SK-MEL-5 (cell line): ENCODE results near the gene TSPAN9. TPM values are rescaled to one million over a fixed set of nuclear protein-coding genes. Genes with fewer than 3 reads are reported as not detected.

ENCODE experiments used
- DNase-seq: peaks from one replicate; pipeline ENCODE4 v3.0.0-alpha.2; 2016; ENCODE audit warnings: low read depth, low spot score
- in situ Hi-C: cut with HindIII; loops from 2 replicates; pipeline ENCODE4 v1.10.0; 2016; ENCODE audit warnings: low sequenced_read_pairs, high pct_unique_total_duplicates, low pct_unique_long_range_greater_than_20kb
- total RNA-seq: library from RNA; depleted of rRNA; stranded (reverse); fragments of >200 nt; shearing (Covaris generic); gene quantifications from 2 replicates; pipeline ENCODE4 v1.2.3, GENCODE V29; 2014

The TSPAN9 gene
- total RNA-seq, 1 experiment from 2014 or later: 14.2 TPM

DNA sequence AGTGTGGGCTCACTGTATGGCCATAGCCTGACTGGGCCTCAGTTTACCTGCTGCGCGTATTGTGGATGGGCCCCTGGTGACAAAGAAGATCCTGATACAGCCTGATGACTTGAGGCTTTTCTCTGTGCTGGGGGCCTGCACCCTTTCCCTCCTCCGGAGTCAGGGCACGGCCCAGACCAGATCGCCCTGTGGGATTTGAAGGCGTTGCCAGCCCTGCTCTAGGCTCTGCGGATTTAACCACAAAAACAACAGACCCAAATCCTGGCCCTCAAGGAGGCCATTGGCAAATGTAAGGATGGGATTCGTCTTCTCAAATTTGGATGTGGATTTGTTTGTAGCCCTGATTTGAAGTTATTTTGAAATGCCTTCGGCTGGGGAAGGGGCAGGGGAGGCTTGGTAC, 195.8 kb downstream of the TSPAN9 start:
- in situ Hi-C loops: no loop called here
- DNase-seq: no peak

DNA sequence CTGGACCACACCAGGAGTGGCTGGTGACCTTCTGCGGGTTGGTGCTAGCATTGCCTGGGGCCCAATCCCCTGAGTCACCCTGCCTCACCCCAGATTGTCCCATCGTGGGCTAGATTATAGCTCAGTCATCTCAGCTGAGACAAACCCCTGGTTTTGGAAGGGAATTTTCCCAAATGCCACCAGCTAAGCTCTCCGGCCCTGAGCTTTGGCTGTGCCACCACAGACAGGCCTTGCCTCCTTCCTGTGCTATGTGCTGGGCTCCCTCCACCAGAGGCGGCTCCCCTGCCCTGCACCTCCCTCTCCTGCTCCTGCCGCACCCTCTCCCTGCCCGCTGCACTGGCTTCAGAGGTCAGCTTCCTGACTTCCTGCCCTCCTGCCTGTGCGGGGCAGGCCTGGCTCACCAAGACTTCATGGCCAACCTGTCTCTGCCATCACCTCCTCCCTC, 196.3 kb downstream of the TSPAN9 start:
- in situ Hi-C loops: no loop called here
- DNase-seq: no peak

DNA sequence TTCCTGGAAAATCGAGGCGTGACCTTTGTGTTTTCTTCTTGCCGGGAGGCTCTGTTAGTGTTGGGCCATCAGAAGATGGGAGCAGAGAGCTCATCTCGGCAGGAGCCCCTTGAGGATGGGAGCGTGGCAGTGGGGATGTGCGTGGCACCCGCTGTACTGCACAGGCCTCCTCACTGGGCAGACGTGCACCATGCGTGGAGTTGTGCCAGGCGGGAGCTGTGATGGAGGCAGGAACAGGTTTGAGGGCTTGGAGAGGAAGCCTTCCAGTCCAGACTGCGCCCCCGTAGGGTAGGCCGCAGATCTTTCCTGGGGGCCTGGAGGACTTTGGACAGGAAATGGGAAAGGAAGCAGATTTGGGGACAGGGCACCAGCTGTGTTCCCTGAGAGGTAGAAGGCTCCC, 197.5 kb downstream of the TSPAN9 start:
- in situ Hi-C loops: no loop called here
- DNase-seq: no peak

DNA sequence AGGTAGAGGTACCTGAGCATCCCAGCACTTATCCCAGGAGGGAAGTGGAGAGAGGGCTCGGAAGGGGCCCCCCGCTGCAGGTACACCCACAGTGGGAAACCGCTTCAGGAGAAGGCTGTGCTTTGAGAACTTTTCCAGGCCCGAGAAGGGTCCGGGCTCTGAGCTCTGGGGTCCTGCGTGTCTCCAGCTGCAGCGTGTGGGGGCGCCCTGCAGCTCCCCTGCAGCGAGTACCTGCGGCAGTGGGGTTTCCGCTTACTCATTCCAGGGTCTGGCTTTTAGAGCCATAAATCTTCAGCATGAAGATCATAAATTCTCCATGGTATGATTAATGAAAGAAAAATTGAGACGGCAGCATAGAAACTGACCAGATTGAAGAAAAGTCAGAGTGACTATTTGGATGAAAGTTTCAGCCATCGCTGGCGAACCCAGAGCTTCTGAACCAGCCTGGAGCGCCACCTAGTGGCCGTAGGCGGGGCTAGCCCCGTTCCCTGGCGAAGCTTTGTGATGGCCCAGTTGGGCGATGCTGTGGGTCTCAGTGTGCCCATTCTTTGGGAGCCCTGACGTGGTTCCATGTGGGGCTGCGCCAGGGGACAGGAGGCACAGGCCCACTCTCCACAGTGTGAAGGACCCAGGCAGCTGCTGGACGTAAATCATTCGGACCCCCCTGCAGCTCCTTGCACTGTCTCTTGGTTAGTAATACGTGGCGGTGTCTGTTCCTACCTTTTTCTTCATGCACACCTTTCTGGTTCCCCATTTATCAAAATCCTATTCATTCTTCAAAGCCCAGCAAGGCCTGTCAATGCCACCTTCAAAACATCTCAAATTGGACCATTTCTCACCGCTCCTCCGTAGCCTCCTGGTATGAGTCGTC, 198.2 kb downstream of the TSPAN9 start:
- in situ Hi-C loops: no loop called here
- peak; percentile 60 for DNase-seq

DNA sequence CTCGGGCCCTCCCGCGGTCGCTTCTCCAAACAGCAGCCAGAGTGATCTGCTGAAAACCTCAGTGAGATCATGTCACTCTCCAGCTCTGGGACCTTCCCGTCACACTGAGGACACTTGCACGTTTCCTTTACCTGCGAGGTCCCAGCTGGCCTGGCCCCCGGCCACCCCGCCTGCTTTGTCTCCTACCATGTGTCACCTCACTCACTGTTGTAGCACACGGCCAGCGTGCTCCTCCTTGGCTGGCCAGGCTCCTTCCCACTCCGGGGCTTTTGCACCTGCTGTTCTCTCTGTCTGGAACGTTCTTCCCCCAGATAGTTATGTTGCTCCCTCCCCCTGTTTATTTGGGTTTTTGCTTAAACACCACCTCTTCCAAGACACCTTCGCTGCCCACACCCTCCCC, 199.0 kb downstream of the TSPAN9 start:
- in situ Hi-C loops: no loop called here
- no peak for DNase-seq

DNA sequence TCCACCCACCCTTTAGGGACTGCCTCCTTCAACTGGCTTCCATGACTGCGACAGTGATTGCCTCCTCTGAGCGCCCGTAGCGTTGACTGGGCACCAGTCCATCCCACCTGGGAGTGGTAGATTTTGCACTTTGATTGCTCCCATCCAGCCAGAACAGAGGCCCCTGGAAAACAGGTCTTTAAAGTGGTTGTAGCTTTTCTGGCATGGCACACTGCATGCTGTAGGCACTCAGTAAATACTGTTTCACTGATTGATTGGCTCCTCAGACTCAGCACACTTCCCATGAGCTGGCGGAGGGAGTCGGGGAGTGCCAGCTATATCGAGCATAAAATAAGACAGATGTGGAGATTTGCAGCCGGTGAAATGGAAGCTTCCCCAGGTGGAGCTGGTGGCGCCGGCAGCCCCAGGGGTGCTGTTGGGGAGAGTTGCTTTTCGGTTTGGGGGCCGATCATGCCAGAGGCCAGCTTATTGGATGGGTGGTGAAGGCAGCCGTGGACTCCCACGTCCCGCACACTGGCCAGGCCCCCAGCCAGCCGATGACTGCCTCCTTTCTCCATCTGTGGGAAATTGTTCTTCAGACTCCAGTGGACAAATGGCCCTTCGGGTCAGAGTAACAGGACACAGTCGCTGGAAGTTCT, 200.2 kb downstream of the TSPAN9 start:
- DNase-seq: no peak
- in situ Hi-C loops: no loop called here

DNA sequence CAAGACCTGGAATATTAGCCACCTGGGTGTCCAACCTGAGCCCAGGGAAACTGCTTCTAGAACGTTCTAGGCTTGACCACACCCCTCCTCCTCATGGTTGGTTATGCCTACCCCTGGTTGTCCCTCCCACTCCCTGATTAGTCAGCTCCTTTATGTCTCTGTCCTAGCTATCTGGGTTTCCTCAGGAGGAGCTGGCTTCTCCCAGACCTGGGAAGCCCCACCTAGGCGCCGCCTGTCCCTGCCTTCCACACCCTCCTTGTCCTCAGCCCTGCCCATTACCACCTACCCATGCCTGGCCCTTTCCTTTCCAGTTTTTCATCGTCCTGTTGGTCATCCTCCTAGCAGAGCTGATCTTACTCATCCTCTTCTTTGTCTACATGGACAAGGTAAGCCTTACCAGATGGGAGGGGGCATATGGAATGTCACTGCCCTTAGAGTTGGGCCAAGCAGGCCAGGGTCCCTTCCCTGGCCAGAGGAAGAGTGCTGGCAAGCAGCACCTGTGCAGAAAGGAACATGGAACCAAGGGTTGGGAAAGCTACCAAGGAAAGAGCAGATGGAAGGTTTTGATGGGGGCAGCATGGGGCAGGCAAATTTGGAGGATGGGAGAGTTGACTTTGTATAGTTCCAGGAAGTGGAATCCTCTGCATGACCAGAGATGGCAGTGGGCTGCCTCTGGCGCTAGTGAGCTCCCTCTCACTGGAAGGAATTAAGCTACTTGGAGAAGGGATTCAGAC, 201.7 kb downstream of the TSPAN9 start:
- in situ Hi-C loops: no loop called here
- DNase-seq: no peak

DNA sequence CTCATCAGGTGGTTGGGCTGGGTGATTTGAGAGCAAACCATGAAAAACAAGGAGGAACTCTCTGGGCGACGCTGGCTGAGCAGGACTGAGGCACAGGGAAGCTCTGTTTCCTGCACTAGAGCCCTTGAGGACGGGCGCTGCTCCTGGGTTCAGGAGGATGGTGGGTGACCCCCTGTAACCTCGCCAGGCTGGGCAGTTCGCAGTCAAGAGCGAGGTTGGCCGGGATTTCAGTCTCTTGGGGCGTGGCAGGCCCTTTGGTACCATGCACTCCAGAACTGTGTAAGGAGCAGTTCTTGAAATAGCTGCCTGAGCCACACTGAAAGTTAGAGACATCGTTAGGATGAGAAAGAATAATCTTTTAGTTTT, 202.2 kb downstream of the TSPAN9 start:
- DNase-seq: no peak
- in situ Hi-C loops: no loop called here

DNA sequence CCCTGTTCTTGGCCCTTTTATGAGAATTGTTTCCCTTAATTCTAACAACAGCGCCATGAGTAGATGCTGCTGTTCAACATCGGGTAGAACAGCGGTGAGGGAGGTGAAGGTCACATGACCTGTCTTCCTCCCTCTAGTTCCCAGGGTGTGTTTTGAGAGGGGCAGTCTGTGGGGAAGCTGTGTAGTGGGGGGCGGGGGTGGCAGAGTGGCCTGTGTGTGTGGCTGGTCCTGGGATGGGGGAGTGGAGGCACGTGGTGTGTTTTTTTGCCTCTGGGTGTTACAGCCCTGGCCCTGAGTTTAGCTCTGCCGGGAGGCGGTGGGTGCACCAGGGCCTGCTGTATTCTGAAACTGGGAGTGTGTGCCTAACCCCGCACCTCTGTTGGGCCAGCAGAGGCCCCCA, 202.7 kb downstream of the TSPAN9 start:
- DNase-seq: no peak
- in situ Hi-C loops: no loop called here

DNA sequence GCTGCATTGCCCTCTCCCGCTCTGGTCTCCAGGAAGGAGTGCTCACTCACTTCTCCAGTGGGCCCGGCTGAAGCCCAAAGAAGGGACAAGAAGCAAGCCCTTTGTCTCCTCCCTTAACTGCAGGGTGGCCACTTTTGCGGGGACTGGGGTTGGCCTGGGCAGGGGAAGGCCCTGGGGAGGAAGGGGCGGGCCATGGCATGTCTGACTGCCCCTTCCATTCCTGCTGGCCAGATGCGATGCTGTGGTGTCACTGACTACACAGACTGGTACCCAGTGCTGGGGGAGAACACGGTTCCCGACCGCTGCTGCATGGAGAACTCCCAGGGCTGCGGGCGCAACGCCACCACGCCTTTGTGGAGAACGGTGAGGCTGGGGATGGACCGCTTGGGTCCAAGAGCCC, 203.8 kb downstream of the TSPAN9 start:
- in situ Hi-C loops: no loop called here
- no peak for DNase-seq

DNA sequence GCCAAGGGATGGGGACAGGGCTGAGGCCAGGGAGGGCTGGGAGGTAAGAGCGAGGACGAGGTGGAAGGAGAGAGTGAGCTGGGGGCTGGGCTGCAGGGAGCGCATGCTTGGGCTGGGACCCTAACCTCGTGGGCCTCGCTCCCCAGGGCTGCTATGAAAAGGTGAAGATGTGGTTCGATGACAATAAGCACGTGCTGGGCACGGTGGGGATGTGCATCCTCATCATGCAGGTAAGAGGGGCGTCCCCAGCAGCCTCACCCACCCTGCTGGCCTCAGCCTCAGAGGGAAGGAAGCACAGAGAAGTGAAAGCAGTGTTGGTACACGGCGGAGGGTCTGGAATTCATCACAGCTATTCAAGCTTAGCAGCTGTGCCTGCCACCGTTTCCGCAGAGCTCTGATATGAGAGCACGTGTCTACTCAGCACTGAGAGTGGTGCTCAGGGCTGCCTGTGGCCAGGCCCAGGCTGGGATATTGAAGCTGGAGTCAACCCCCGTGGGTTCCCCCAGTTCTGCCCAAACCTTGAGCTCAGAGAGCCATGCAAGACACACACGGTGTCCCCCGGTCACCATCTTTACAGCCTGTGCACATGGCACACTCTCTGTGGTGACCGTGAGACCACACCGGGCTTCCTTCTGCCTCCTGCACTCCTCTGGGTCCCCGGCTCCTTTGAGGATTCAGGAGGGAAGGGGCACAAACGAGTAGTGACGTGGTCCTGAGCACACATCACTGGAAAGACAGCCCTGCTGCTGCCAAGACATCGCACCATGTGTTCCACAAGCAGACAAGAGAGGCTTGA, 204.6 kb downstream of the TSPAN9 start:
- no peak for DNase-seq
- in situ Hi-C loops: no loop called here

DNA sequence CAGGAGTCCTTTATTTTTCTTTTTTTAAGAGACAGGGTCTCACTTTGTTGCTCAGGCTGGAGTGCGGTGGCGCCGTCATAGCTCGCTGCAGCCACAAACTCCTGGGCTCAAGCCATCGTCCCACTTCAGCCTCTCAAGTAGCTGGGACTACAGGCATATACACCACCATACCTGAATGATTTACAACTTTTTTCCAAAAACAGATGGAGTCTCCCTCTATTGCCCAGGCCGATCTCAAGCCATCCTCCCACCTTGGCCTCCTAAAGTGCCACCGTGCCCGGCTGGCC, 205.1 kb downstream of the TSPAN9 start:
- in situ Hi-C loops: no loop called here
- no peak for DNase-seq

DNA sequence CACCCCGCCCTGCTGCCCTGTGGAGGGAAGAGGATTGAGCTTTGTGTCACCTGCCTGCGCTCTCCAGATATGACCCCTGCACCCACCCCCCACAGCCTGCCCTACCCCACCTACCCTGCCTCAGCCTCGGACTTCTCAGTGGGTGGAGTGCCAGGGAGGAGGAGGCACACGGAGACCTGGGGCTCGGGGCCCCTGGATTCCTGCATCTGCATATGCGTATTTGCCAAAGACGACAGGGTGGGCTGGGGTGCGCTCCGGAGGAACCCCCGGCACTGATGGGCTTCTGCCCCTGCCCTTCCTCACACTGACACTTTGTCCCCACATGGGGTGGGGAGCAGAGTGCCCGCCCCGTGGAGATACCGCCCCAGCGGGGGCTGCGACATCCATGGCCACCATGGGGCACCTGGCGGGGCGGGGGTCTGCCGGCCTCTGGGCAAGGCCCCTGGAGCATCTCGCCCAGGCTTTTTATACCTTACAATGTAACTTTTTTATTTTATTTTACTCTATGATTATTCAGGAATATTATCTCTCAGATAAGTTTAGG, 206.0 kb downstream of the TSPAN9 start:
- no peak for DNase-seq
- in situ Hi-C loops: no loop called here

DNA sequence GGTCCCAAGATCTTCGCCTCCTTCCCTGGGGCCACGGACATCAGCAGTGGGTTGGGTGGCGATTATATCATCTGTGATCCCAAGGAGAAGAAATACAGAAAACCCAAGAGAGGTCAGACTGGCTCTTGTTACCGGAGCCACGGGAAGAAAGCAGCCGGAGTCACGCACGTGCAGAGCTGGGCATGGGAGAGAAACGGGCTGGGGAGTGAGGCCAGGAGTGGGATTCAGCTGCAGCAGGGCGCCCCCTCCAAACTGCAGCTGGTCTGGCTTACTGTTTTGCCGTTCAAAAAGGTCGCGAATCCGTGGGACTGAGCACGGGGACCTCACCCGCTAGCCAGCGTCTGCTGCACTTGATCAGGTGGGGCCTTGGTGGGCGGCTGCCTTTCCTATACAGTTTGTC, 207.2 kb downstream of the TSPAN9 start:
- no peak for DNase-seq
- in situ Hi-C loops: no loop called here

DNA sequence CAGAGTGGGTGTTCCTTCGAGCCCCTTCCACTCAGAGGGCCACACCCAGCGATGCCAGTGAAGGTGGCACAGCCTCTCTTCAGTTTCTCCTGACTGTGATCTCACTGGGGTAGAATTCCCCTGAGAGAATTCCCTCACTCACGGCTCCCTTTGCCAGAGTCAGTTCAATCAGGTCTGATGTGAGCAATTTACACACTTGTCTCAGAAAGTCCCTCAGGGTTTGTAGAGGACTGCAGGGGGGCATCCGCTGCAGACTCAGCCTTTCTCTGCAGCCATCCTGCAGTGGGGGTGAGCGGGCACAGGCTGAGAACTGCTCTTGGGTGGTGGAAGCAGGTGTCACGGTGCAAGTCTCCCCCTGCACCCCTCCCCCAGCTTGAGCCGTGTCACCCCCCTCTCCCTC, 208.4 kb downstream of the TSPAN9 start:
- in situ Hi-C loops: no loop called here
- DNase-seq: no peak

DNA sequence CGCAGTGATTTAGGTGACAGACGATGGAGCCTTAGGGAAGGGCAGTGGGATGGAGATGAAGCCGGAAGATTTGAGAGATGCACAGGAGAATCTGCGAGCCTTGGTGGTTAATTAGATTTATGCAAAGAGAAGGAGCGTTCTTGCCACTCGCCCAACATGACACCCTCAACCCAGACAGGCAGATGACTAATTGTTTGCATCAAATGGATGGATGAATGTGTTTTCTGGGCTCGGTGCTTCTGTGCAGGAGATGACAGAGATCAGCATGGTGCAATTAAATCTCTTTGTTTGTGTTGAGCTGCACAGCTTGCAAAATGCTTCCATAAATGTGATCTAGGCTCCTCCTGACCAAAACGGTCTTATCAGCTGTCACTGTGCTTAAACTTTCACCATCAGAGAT, 211.5 kb downstream of the TSPAN9 start:
- in situ Hi-C loops: no loop called here
- DNase-seq: no peak

DNA sequence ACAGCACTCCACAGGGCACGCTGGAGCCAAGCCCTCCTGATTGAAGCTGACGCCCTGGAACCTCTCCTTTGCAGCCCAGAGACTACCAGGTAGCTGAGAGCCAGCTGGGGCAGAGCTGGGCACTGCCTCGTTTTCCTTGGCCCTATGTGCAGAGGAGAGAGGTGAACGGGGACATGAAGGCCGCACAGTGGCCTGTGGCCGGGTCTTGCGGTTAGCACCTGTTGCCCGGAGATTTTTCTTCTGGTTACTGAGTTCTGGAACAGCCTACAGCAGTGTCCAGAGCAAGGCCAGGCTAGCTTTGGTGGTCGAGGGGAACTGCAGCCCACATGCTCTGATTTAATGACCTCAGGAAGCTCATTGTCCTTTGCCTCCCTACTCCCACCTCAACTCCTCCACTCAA, 212.5 kb downstream of the TSPAN9 start:
- in situ Hi-C loops: no loop called here
- no peak for DNase-seq

DNA sequence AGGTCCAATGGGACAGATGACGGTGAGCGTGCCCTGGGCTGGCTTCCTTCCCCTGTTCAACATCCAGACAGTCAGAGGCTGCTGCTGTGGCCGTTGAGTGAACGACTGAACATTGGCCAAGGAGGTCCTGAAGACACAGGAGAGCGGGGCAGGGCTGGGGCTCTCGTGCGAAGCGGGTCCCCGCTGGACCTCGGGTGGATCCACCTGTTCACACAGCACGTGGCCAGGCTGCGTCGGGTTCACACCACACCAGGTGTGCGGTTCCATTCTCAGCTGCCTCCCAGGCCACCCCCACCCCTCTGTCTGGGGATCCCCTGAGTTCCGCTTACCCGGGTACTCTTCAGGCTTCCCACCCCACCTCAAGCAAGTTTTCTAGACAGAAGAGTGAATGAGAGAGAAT, 214.8 kb downstream of the TSPAN9 start:
- DNase-seq: no peak
- in situ Hi-C loops: no loop called here
